ENCODE data around the gene SLC17A3. TPM values are rescaled to one million over a fixed set of nuclear protein-coding genes. Genes with fewer than 3 reads are reported as not detected.

The SLC17A3 gene
- total and polyA plus RNA-seq, 2 donors (not counting 3 experiments of a cell fraction or from before 2014, with no cell fraction given), result not detected

GRCh38 chr6:25921525-25922203 is 47.6 kb upstream of the SLC17A3 start:
- no peak for TF ChIP-seq MYC (IDR thresholded peaks at IDR 0.05; ENCODE audit: low read depth, low read length)
- TF ChIP-seq JUN (IDR thresholded peaks at IDR 0.05; ENCODE audit: borderline replicate concordance, insufficient read depth, insufficient read length, low read depth), result no peak
- TF ChIP-seq POLR2A (IDR thresholded peaks at IDR 0.05; ENCODE audit: low read depth, low read length), result no peak
- no peak for TF ChIP-seq EZH2 (IDR thresholded peaks at IDR 0.05; ENCODE audit: borderline replicate concordance, low read depth, low read length, severe bottlenecking)
- H3K9me1 ChIP-seq (replicated peaks; ENCODE audit: control insufficient read depth, extremely low read depth, insufficient read depth, low read length), result no peaks in the 10 kb centered on the region
- H2AFZ ChIP-seq (ENCODE audit: low read depth, low read length), result no peak overlapping the region
- H3K4me3 ChIP-seq (replicated peaks in 1 of 3; ENCODE audit: insufficient read depth in 1 of 3, low read depth in 1 of 3, low read length in 3 of 3), result no peak overlapping the region
- no peaks in the 10 kb centered on the region for H3K4me1 ChIP-seq (ENCODE audit: control insufficient read depth, extremely low read depth, insufficient read depth, low read length)
- no peak overlapping the region for H3K9ac ChIP-seq (replicated peaks; ENCODE audit: extremely low read depth, insufficient read depth, low read length)
- H3K9me3 ChIP-seq (replicated peaks; ENCODE audit: control insufficient read depth, insufficient read depth, low read length), result no peaks in the 10 kb centered on the region
- H3K36me3 ChIP-seq (ENCODE audit: control insufficient read depth in 2 of 2, extremely low read depth in 1 of 2, insufficient read depth in 2 of 2, low read length in 2 of 2), result no peaks in the 10 kb centered on the region
- BruUV-seq (replicated peaks), result no TSS peak
- dilution Hi-C loops (cut with MboI; ENCODE audit: extremely low pct_ligation_motif_present, low sequenced_read_pairs) (no loop called here), intact Hi-C loops (cut with micrococcal nuclease) (no loop called here)
- no peak overlapping the region for H3K27ac ChIP-seq (ENCODE audit: insufficient read depth, low read depth, low read length)
- no peaks in the 10 kb centered on the region for H3K79me2 ChIP-seq (ENCODE audit: control insufficient read depth, insufficient read depth, low read length)
- H3K27me3 ChIP-seq (ENCODE audit: control insufficient read depth in 2 of 2, insufficient read depth in 2 of 2, low read length in 2 of 2), result peaks cover 0 to 2% of the 10 kb centered on the region in 2 experiments
- H3K4me2 ChIP-seq (ENCODE audit: insufficient read depth, low read length), result no peak overlapping the region
- H4K20me1 ChIP-seq (replicated peaks; ENCODE audit: control insufficient read depth, extremely low read depth, insufficient read depth, low read length), result no peaks in the 10 kb centered on the region
- FAIRE-seq, result no peak
- ChIA-PET POLR2A (no interaction called here), CTCF (interaction anchor here (1.2 kb wide), 1 partner anchor 19 kb away, joined by 3 read pairs; no protein-coding TSS in a partner anchor)
- DNase-seq (ENCODE audit: low read depth, low spot score), result no peak

DNA sequence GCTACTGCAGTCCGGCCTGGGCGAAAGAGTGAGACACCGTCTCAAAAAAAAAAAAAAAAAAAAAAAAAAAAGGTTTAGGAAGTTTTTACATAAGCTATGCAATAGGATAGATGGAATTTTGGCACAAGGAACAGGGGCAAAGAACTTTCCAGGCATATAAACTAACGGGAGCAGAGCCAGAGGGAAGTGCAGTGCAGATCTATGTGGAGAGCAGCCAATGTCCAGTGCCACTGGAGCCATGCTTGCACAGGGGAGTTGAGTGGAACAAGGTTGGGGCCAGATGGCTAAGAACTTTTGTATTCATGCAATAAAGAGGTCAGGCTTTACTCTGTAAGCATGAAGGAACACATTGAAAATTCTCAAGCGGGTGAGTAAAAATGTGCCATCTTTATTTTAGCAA is 45.6 kb upstream of the SLC17A3 start:
- Histone ChIP-seq H3K79me2 (ENCODE audit: control insufficient read depth, insufficient read depth, low read length) (no peaks in the 10 kb centered on the region), H3K9ac (replicated peaks; ENCODE audit: extremely low read depth, insufficient read depth, low read length) (no peak overlapping the region), H4K20me1 (replicated peaks; ENCODE audit: control insufficient read depth, extremely low read depth, insufficient read depth, low read length) (no peaks in the 10 kb centered on the region), H3K4me2 (ENCODE audit: insufficient read depth, low read length) (no peak overlapping the region), H3K4me3 (replicated peaks in 1 of 3; ENCODE audit: insufficient read depth in 1 of 3, low read depth in 1 of 3, low read length in 3 of 3) (no peak overlapping the region), H3K27me3 (ENCODE audit: control insufficient read depth in 2 of 2, insufficient read depth in 2 of 2, low read length in 2 of 2) (peaks cover 0 to 2% of the 10 kb centered on the region in 2 experiments), H3K9me1 (replicated peaks; ENCODE audit: control insufficient read depth, extremely low read depth, insufficient read depth, low read length) (no peaks in the 10 kb centered on the region), H3K36me3 (ENCODE audit: control insufficient read depth in 2 of 2, extremely low read depth in 1 of 2, insufficient read depth in 2 of 2, low read length in 2 of 2) (no peaks in the 10 kb centered on the region), H2AFZ (ENCODE audit: low read depth, low read length) (no peak overlapping the region), H3K4me1 (ENCODE audit: control insufficient read depth, extremely low read depth, insufficient read depth, low read length) (no peaks in the 10 kb centered on the region), H3K9me3 (replicated peaks; ENCODE audit: control insufficient read depth, insufficient read depth, low read length) (no peaks in the 10 kb centered on the region), H3K27ac (ENCODE audit: insufficient read depth, low read depth, low read length) (no peak overlapping the region)
- CTCF ChIA-PET, result interaction anchor here (0.6 to 1.3 kb wide), 2 partner anchors 29 to 114 kb away, joined by 4 read pairs; no protein-coding TSS in a partner anchor
- FAIRE-seq, result no peak
- dilution Hi-C loops (cut with MboI; ENCODE audit: extremely low pct_ligation_motif_present, low sequenced_read_pairs), result no loop called here
- POLR2A ChIA-PET, result no interaction called here
- no TSS peak for BruUV-seq (replicated peaks)
- no peak for DNase-seq (ENCODE audit: low read depth, low spot score)
- intact Hi-C loops (cut with micrococcal nuclease), result no loop called here
- TF ChIP-seq CTCF (IDR thresholded peaks at IDR 0.05; ENCODE audit: extremely low read depth in 1 of 2, insufficient read depth in 1 of 2, low read depth in 1 of 2, low read length in 2 of 2), result no peak
- no peak for TF ChIP-seq MYC (IDR thresholded peaks at IDR 0.05; ENCODE audit: low read depth, low read length)
- no peak for TF ChIP-seq POLR2AphosphoS5 (IDR thresholded peaks at IDR 0.05; ENCODE audit: insufficient read depth, low read depth, low read length)
- TF ChIP-seq FOS (IDR thresholded peaks at IDR 0.05; ENCODE audit: borderline replicate concordance, insufficient read depth, low read length), result no peak
- no peak for TF ChIP-seq POLR2A (IDR thresholded peaks at IDR 0.05; ENCODE audit: low read depth, low read length)
- no peak for TF ChIP-seq EZH2 (IDR thresholded peaks at IDR 0.05; ENCODE audit: borderline replicate concordance, low read depth, low read length, severe bottlenecking)
- TF ChIP-seq MAX (IDR thresholded peaks at IDR 0.05; ENCODE audit: insufficient read depth, insufficient read length), result no peak
- TF ChIP-seq JUN (IDR thresholded peaks at IDR 0.05; ENCODE audit: borderline replicate concordance, insufficient read depth, insufficient read length, low read depth), result no peak
- TF ChIP-seq GATA2 (IDR thresholded peaks at IDR 0.05; ENCODE audit: insufficient read depth, insufficient read length, low read depth, low read length), result no peak
